Natural killer cell (primary cell): ENCODE results near the gene DENND1A. TPM values are rescaled to one million over a fixed set of nuclear protein-coding genes. Genes with fewer than 3 reads are reported as not detected.

Source experiments
- ATAC-seq, 3 donors: fragments of 150-1000 bp in 2 of 3; fragments of 200-7000 bp in 1 of 3; cut with Tn5 transposase; 1 replicate in 1 of 3; 2 replicates in 2 of 3; pipeline ENCODE4 v1.10.0; 2021; ENCODE audit warnings: mild to moderate bottlenecking in 2 of 3, moderate library complexity in 2 of 3
- DNase-seq, 2 donors: peaks; one replicate each; pipeline versions ENCODE4 v3.0.0 to v3.0.0-alpha.2; 2013 to 2021; ENCODE audit warnings: mixed read lengths in 1 of 2
- H3K27ac ChIP-seq: one replicate; pipeline ENCODE4 v1.5.1; 2013; ENCODE audit warnings: mild to moderate bottlenecking, low read length
- H3K27me3 ChIP-seq: one replicate; pipeline ENCODE4 v1.6.1; 2013; ENCODE audit warnings: low read length; ENCODE audit not compliant: control insufficient read depth, insufficient read depth
- H3K36me3 ChIP-seq: one replicate; pipeline ENCODE4 v1.6.1; 2013; ENCODE audit warnings: low read length; ENCODE audit not compliant: control insufficient read depth, insufficient read depth
- H3K4me1 ChIP-seq: one replicate; pipeline ENCODE4 v1.6.1; 2013; ENCODE audit warnings: low read length; ENCODE audit not compliant: control insufficient read depth, insufficient read depth
- H3K4me3 ChIP-seq: one replicate; pipeline ENCODE4 v1.5.1; 2013; ENCODE audit warnings: low read length
- H3K9me3 ChIP-seq: one replicate; pipeline ENCODE4 v1.6.1; 2013; ENCODE audit warnings: low read length; ENCODE audit not compliant: control insufficient read depth, insufficient read depth
- H3K27ac Mint-ChIP-seq, 2 donors: one replicate each; pipeline ENCODE4 v1.8.0; 2022; ENCODE audit warnings: mild to moderate bottlenecking in 2 of 2, mixed read lengths in 2 of 2, moderate library complexity in 1 of 2
- H3K27me3 Mint-ChIP-seq, 2 donors: one replicate each; pipeline ENCODE4 v1.8.0; 2022; ENCODE audit warnings: low read depth in 2 of 2, mixed read lengths in 2 of 2
- H3K36me3 Mint-ChIP-seq: one replicate; pipeline ENCODE4 v1.8.0; 2022; ENCODE audit warnings: mixed read lengths
- H3K4me1 Mint-ChIP-seq, 2 donors: one replicate each; pipeline ENCODE4 v1.8.0; 2022; ENCODE audit warnings: mixed read lengths in 2 of 2
- H3K4me3 Mint-ChIP-seq: one replicate; pipeline ENCODE4 v1.8.0; 2022; ENCODE audit warnings: mild to moderate bottlenecking, moderate library complexity, mixed read lengths
- H3K9me3 Mint-ChIP-seq, 2 donors: one replicate each; pipeline ENCODE4 v1.8.0; 2022; ENCODE audit warnings: mixed read lengths in 2 of 2
- CTCF ChIP-seq: fragments of 200-600 bp; IDR thresholded peaks from one replicate; pipeline ENCODE4 v1.8.0; 2022; ENCODE audit warnings: antibody characterized with exemption
- WGBS: methylation state at CpG from one replicate; pipeline ENCODE4 v1.1.7; 2013; ENCODE audit warnings: missing lambda C conversion rate; ENCODE audit not compliant: insufficient coverage; 5-methylcytosine and 5-hydroxymethylcytosine counted together
- intact Hi-C: fragments of 100-400 bp; cut with micrococcal nuclease; formaldehyde crosslinking; loops from one replicate; pipeline ENCODE4 v1.14.2; 2022
- total RNA-seq, 4 donors: library from RNA; stranded (reverse); fragments of 120-200 nt in 1 of 4; gene quantifications; one replicate each; pipeline versions ENCODE4 v1.2.3 to v1.2.4, GENCODE V29; 2013 to 2022

Gene DENND1A
- total RNA-seq, 3 donors from 2014 or later (not counting 1 experiment from before 2014, with no cell fraction given), result 27.8 to 37.6 (median 30.9) TPM

DNA sequence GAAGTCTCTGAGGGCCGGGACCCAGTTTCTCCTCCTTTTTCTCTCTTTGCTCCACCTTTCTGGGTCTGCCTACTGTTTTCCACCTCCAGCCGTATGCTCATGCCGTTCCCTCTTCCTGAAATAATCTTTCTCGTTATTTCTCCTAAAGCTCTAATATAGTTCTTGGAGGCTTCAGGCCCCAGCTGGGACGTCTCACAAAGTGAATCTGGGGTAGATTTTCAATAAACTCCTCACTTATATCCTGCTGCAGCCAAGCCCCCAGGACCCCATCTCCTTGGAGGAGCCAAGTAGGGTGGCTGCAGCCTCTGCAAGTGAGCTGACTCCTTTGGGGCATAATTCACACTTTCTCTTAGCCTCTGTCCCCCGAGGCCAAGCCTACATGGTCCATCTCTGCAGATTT, 588.1 kb downstream of the DENND1A start:
- H3K36me3 Mint-ChIP-seq, result no peaks in the 10 kb centered on the region
- Histone ChIP-seq H3K9me3 (no peaks in the 10 kb centered on the region), H3K4me1 (peaks cover 56% of the 10 kb centered on the region), H3K27ac (no peak overlapping the region), H3K4me3 (no peak overlapping the region), H3K27me3 (no peaks in the 10 kb centered on the region), H3K36me3 (no peaks in the 10 kb centered on the region)
- intact Hi-C loops, result no loop called here
- H3K27me3 Mint-ChIP-seq, result peaks cover 0 to 7% of the 10 kb centered on the region in 2 donors
- H3K27ac Mint-ChIP-seq, result no peak overlapping the region
- H3K4me1 Mint-ChIP-seq, result peaks cover 27 to 30% of the 10 kb centered on the region in 2 donors
- WGBS, result 87% methylated on average over 6 of the region's 6 CpGs
- peak overlapping the region; percentile 49 for H3K4me3 Mint-ChIP-seq
- no peak for DNase-seq
- no peak for TF ChIP-seq CTCF
- no peaks in the 10 kb centered on the region for H3K9me3 Mint-ChIP-seq
- ATAC-seq, result no peak

- peaks cover 6 to 7% of the 10 kb centered on the region in 2 donors for H3K27me3 Mint-ChIP-seq
- no peaks in the 10 kb centered on the region for H3K36me3 Mint-ChIP-seq
- H3K4me3 ChIP-seq, result peak overlapping the region; percentile 29
- peaks cover 56% of the 10 kb centered on the region for H3K4me1 ChIP-seq
- peak overlapping the region; percentile 79 for H3K27ac ChIP-seq
- no peaks in the 10 kb centered on the region for H3K36me3 ChIP-seq
- no peak for TF ChIP-seq CTCF
- no peaks in the 10 kb centered on the region for H3K9me3 ChIP-seq
- no peaks in the 10 kb centered on the region for H3K9me3 Mint-ChIP-seq
- 23% methylated on average over 27 of the region's 32 CpGs for WGBS
- H3K4me1 Mint-ChIP-seq, result peaks cover 27 to 30% of the 10 kb centered on the region in 2 donors
- intact Hi-C loops, result loop anchor here (2.0 to 5.0 kb wide), 3 partner anchors 17 to 73 kb away; partner anchors contain the start of gene STRBP
- ATAC-seq (peak; percentile 41 to 60 (median 46)), DNase-seq (peak in 1 of 2 donors; percentile 64)
- peak overlapping the region; percentile 86 for H3K4me3 Mint-ChIP-seq
- H3K27me3 ChIP-seq, result no peaks in the 10 kb centered on the region
- H3K27ac Mint-ChIP-seq, result peak overlapping the region; percentile 68 to 92
Measured at GRCh38 chr9:123339666-123340510, 590.0 kb downstream of the DENND1A start.

GRCh38 chr9:123338710-123339665, 590.9 kb downstream of the DENND1A start:
- TF ChIP-seq CTCF, result no peak
- 9% methylated on average over 34 of the region's 35 CpGs for WGBS
- Mint-ChIP-seq H3K9me3 (no peaks in the 10 kb centered on the region), H3K4me1 (peaks cover 27 to 30% of the 10 kb centered on the region in 2 donors), H3K27ac (peak overlapping the region; percentile 68 to 92), H3K4me3 (peak overlapping the region; percentile 86), H3K27me3 (peaks cover 6 to 13% of the 10 kb centered on the region in 2 donors), H3K36me3 (no peaks in the 10 kb centered on the region)
- H3K4me1 ChIP-seq, result peaks cover 49% of the 10 kb centered on the region
- peak; percentile 63 to 65 for DNase-seq
- no peaks in the 10 kb centered on the region for H3K36me3 ChIP-seq
- peak; percentile 82 to 89 (median 85) for ATAC-seq
- H3K4me3 ChIP-seq, result peak overlapping the region; percentile 29
- H3K27ac ChIP-seq, result peak overlapping the region; percentile 79
- intact Hi-C loops, result loop anchor here (2.0 to 5.0 kb wide), 3 partner anchors 16 to 72 kb away; partner anchors contain the start of gene STRBP
- no peaks in the 10 kb centered on the region for H3K9me3 ChIP-seq
- no peaks in the 10 kb centered on the region for H3K27me3 ChIP-seq
